IMR-90 (cell line): ENCODE measurements around the gene STAC3. TPM values are rescaled to one million over a fixed set of nuclear protein-coding genes. Genes with fewer than 3 reads are reported as not detected.

Experiments used
- ATAC-seq: fragments of 200-7000 bp; cut with Tn5 transposase; 2 replicates; pipeline ENCODE4 v1.9.1; 2020; ENCODE audit warnings: low read depth, mild to moderate bottlenecking, moderate library complexity
- BruUV-seq: library from RNA; stranded (reverse); fragments of 400-500 nt; replicated peaks from 2 replicates; lab custom pipeline; 2021; lab: Mats Ljungman, UMichigan
- CTCF ChIA-PET: fragments of 300-600 bp; formaldehyde crosslinking; extraction: SDS; loops from one replicate; lab custom pipeline; 2021; ENCODE audit warnings: antibody characterized with exemption; lab: Yijun Ruan, JAX
- POLR2A ChIA-PET: fragments of 300-600 bp; sonication (Branson Sonifier 250); formaldehyde crosslinking; loops from one replicate; lab custom pipeline; 2022; ENCODE audit warnings: antibody characterized with exemption; ENCODE audit not compliant: unreplicated experiment; lab: Charles Lee
- DNase-seq: peaks from one replicate; pipeline ENCODE4 v3.0.0; 2013
- H2AFZ ChIP-seq: replicated peaks from 2 replicates; pipeline ENCODE3; 2013; ENCODE audit warnings: low read length, mild to moderate bottlenecking; ENCODE audit not compliant: poor library complexity
- H2AK5ac ChIP-seq: 2 replicates; pipeline ENCODE4 v1.6.1; 2013; ENCODE audit warnings: low read depth, low read length, inconsistent platforms
- H2AK9ac ChIP-seq: replicated peaks from 2 replicates; pipeline ENCODE3; 2013; ENCODE audit warnings: mild to moderate bottlenecking, low read depth, low read length, moderate library complexity; ENCODE audit not compliant: poor library complexity
- H2BK120ac ChIP-seq: 2 replicates; pipeline ENCODE4 v1.6.1; 2013; ENCODE audit warnings: low read depth, low read length, inconsistent platforms
- H2BK15ac ChIP-seq: 3 replicates; pipeline ENCODE4 v1.6.1; 2013; ENCODE audit warnings: low read depth, low read length, inconsistent platforms
- H2BK20ac ChIP-seq: 2 replicates; pipeline ENCODE4 v1.6.1; 2013; ENCODE audit warnings: low read depth, mild to moderate bottlenecking, inconsistent platforms, low read length, moderate library complexity
- H2BK5ac ChIP-seq: 2 replicates; pipeline ENCODE4 v1.6.1; 2013; ENCODE audit warnings: mild to moderate bottlenecking, low read depth, low read length, inconsistent platforms; ENCODE audit not compliant: poor library complexity, severe bottlenecking
- H3K14ac ChIP-seq: replicated peaks from 2 replicates; pipeline ENCODE4 v1.6.1; 2013; ENCODE audit warnings: low read depth, low read length, inconsistent platforms
- H3K18ac ChIP-seq: 2 replicates; pipeline ENCODE4 v1.6.1; 2013; ENCODE audit warnings: low read depth, low read length, control low read depth
- H3K23ac ChIP-seq: 2 replicates; pipeline ENCODE4 v1.6.1; 2013; ENCODE audit warnings: low read depth, low read length, inconsistent platforms
- H3K27ac ChIP-seq: 2 replicates; pipeline ENCODE4 v1.5.1; 2013; ENCODE audit warnings: mild to moderate bottlenecking, control low read depth, low read length; ENCODE audit not compliant: insufficient read depth
- H3K27me3 ChIP-seq: 2 replicates; pipeline ENCODE4 v1.6.1; 2013; ENCODE audit warnings: low read length; ENCODE audit not compliant: control insufficient read depth, insufficient read depth
- H3K36me3 ChIP-seq: 2 replicates; pipeline ENCODE4 v1.6.1; 2013; ENCODE audit warnings: low read length, mixed read lengths; ENCODE audit not compliant: control insufficient read depth, insufficient read depth
- H3K4ac ChIP-seq: 2 replicates; pipeline ENCODE4 v1.6.1; 2013; ENCODE audit warnings: low read depth, low read length, inconsistent platforms
- H3K4me1 ChIP-seq: 2 replicates; pipeline ENCODE4 v1.6.1; 2013; ENCODE audit warnings: low read length, mixed read lengths; ENCODE audit not compliant: control insufficient read depth, insufficient read depth
- H3K4me2 ChIP-seq: 2 replicates; pipeline ENCODE4 v1.6.1; 2013; ENCODE audit warnings: low read depth, mild to moderate bottlenecking, control low read depth, low read length, moderate library complexity
- H3K4me3 ChIP-seq: 2 replicates; pipeline ENCODE4 v1.5.1; 2013; ENCODE audit warnings: low read depth, mild to moderate bottlenecking, control low read depth, low read length, moderate library complexity; ENCODE audit not compliant: insufficient read depth
- H3K56ac ChIP-seq: 2 replicates; pipeline ENCODE4 v1.6.1; 2013; ENCODE audit warnings: low read length, inconsistent platforms; ENCODE audit not compliant: insufficient read depth; ENCODE audit errors: extremely low read depth
- H3K79me1 ChIP-seq, 2 experiments: 2 replicates each; pipeline ENCODE4 v1.6.1; 2013; ENCODE audit warnings: low read length in 2 of 2, inconsistent platforms in 1 of 2, low read depth in 1 of 2
- H3K9ac ChIP-seq: 2 replicates; pipeline ENCODE4 v1.6.1; 2013; ENCODE audit warnings: low read depth, low read length, control low read depth
- H3K9me1 ChIP-seq: 2 replicates; pipeline ENCODE4 v1.6.1; 2013; ENCODE audit warnings: low read length, inconsistent platforms; ENCODE audit not compliant: insufficient read depth
- H3K9me3 ChIP-seq: 2 replicates; pipeline ENCODE4 v1.6.1; 2013; ENCODE audit warnings: low read length; ENCODE audit not compliant: control insufficient read depth, insufficient read depth
- H4K20me1 ChIP-seq: 2 replicates; pipeline ENCODE4 v1.6.1; 2013; ENCODE audit warnings: low read length, inconsistent platforms; ENCODE audit not compliant: insufficient read depth
- H4K5ac ChIP-seq: 2 replicates; pipeline ENCODE4 v1.6.1; 2013; ENCODE audit warnings: mild to moderate bottlenecking, low read depth, low read length, control low read depth
- H4K8ac ChIP-seq, 2 experiments: 2 replicates each; pipeline ENCODE4 v1.6.1; 2013; ENCODE audit warnings: low read depth in 2 of 2, low read length in 2 of 2, control low read depth in 1 of 2, inconsistent platforms in 1 of 2
- H4K91ac ChIP-seq: 2 replicates; pipeline ENCODE4 v1.6.1; 2013; ENCODE audit warnings: low read depth, low read length, inconsistent platforms; ENCODE audit not compliant: insufficient read depth
- BHLHE40 ChIP-seq: fragments of 150-350 bp; IDR thresholded peaks from 2 replicates; pipeline ENCODE4 v1.6.1; 2016; ENCODE audit warnings: mild to moderate bottlenecking, low read depth, low read length
- CEBPB ChIP-seq: IDR thresholded peaks from 2 replicates; pipeline ENCODE4 v1.6.1; 2012; ENCODE audit warnings: low read depth, low read length, improper control_type of control experiment
- CHD1 ChIP-seq: IDR thresholded peaks from 2 replicates; pipeline ENCODE4 v1.6.1; 2012; ENCODE audit warnings: low read depth, low read length, improper control_type of control experiment
- FOS ChIP-seq: fragments of 150-350 bp; IDR thresholded peaks from 2 replicates; pipeline ENCODE4 v1.6.1; 2016; ENCODE audit warnings: low read depth, low read length
- MAFK ChIP-seq: IDR thresholded peaks from 2 replicates; pipeline ENCODE4 v1.6.1; 2012; ENCODE audit warnings: low read depth, low read length, improper control_type of control experiment
- MAZ ChIP-seq: IDR thresholded peaks from 2 replicates; pipeline ENCODE4 v1.6.1; 2012; ENCODE audit warnings: low read depth, mild to moderate bottlenecking, low read length, improper control_type of control experiment, moderate library complexity, borderline replicate concordance
- MXI1 ChIP-seq: IDR thresholded peaks from 2 replicates; pipeline ENCODE4 v1.6.1; 2012; ENCODE audit warnings: low read depth, mild to moderate bottlenecking, low read length, moderate library complexity, borderline replicate concordance
- NFE2L2 ChIP-seq: fragments of 150-350 bp; IDR thresholded peaks from 2 replicates; pipeline ENCODE4 v1.6.1; 2016; ENCODE audit warnings: low read depth, mild to moderate bottlenecking, low read length
- POLR2A ChIP-seq: IDR thresholded peaks from 2 replicates; pipeline ENCODE4 v1.6.1; 2012; ENCODE audit warnings: mild to moderate bottlenecking, low read depth, low read length
- RAD21 ChIP-seq: IDR thresholded peaks from 2 replicates; pipeline ENCODE4 v1.6.1; 2012; ENCODE audit warnings: low read length, improper control_type of control experiment
- RCOR1 ChIP-seq: IDR thresholded peaks from 2 replicates; pipeline ENCODE4 v1.6.1; 2012; ENCODE audit warnings: mild to moderate bottlenecking, low read length, improper control_type of control experiment; ENCODE audit not compliant: insufficient replicate concordance
- RFX5 ChIP-seq: IDR thresholded peaks from 2 replicates; pipeline ENCODE4 v1.8.0; 2012; ENCODE audit warnings: low read depth, mild to moderate bottlenecking, low read length, moderate library complexity
- SMC3 ChIP-seq: fragments of 150-350 bp; IDR thresholded peaks from 2 replicates; pipeline ENCODE4 v1.6.1; 2016; ENCODE audit warnings: low read depth, mild to moderate bottlenecking, antibody characterized with exemption, low read length, moderate library complexity
- WGBS, 2 experiments: methylation state at CpG; one replicate each; pipeline versions ENCODE4 v1.1.5 to v1.1.7; 2013; ENCODE audit warnings: missing lambda C conversion rate in 2 of 2; ENCODE audit not compliant: insufficient read length in 1 of 2; ENCODE audit errors: extremely low coverage in 2 of 2; 5-methylcytosine and 5-hydroxymethylcytosine counted together
- dilution Hi-C: fragments of 300-500 bp; cut with HindIII; formaldehyde crosslinking; loops from one replicate; pipeline ENCODE4 v1.14.3; 2018; ENCODE audit warnings: low sequenced_read_pairs; ENCODE audit not compliant: unreplicated experiment
- in situ Hi-C: fragments of 300-500 bp; cut with MboI; formaldehyde crosslinking; loops from 3 replicates; pipeline ENCODE4 v1.14.3; 2019; ENCODE audit warnings: low sequenced_read_pairs, inconsistent platforms, mixed read lengths
- intact Hi-C: fragments of 100-400 bp; cut with micrococcal nuclease; formaldehyde crosslinking; loops from 2 replicates; pipeline ENCODE4 v1.10.0; 2022
- polyA plus RNA-seq, 3 experiments: library from polyadenylated mRNA; depleted of rRNA; stranded (reverse); fragments of >200 nt; gene quantifications; 2 replicates each; pipeline ENCODE4 v1.2.3, GENCODE V29; 2012; ENCODE audit warnings: low replicate concordance in 1 of 3
- total RNA-seq: library from RNA; depleted of rRNA; stranded (reverse); fragments of >200 nt; gene quantifications from 2 replicates; pipeline ENCODE4 v1.2.3, GENCODE V29; 2012
- TF ChIP-seq, protein P1 (sequence below): fragments of 150-350 bp; IDR thresholded peaks from 2 replicates; pipeline ENCODE4 v1.6.1; 2016; ENCODE audit warnings: low read depth, mild to moderate bottlenecking, low read length, moderate library complexity, borderline replicate concordance
- TF ChIP-seq, protein P2 (sequence below): conservative IDR thresholded peaks from 2 replicates; pipeline ENCODE4 v1.5.1; 2012; ENCODE audit warnings: mild to moderate bottlenecking, low read depth, low read length, improper control_type of control experiment

STAC3 gene
- total and polyA plus RNA-seq, 2 of the 4 experiments (the other 2 are of a cell fraction): 0.18 to 0.67 TPM

DNA sequence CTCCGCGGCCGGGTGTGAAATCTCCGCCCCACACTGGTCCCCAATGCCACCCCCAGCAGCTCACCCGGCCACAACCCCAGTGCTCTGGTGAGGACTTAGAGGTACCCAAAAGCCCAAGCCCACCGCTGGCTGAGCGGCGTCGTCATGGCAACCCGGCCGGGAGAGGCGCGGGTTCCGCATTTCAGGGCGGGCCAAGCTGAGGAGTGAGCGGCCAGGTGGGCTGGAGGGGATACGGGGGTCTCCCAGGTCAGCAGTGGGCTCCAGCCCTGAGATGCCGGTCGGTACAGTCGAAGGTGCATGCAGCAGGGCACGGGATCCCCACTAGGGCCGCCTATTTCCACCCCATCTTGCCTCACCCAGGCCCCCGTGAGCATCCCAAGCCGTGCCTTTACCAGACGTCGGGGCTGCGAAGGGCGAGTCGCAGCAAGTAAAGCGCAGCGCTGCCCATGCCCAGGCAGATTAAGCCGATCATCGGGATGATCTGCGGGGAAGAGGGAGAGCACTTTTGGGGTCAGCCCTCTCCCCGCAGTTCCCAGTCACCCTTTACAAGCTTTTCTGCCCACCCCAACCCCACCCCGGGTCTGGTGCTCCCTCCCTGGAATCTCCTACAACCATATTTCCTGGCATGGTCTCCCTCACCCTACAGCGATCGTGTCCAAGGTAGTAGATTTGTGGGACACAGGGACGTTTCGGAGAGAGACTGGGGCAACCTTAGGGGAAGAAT, 14.6 kb downstream of the STAC3 start:
- WGBS, 2 experiments: 56% methylated on average over 21 of the region's 40 CpGs; no CpG with 5 or more reads in 1 of the 2 experiments
- ChIA-PET POLR2A (interaction anchor here (0.6 kb wide), 1 partner anchor 23 kb away, joined by 12 read pairs; no protein-coding TSS in a partner anchor), CTCF (no interaction called here)
- no peak overlapping the region for H3K4ac ChIP-seq
- ATAC-seq (no peak), DNase-seq (no peak)
- H3K27me3 ChIP-seq: no peaks in the 10 kb centered on the region
- peak overlapping the region; percentile 5; the same call in 1 of the 2 replicates for H3K9ac ChIP-seq
- no peak overlapping the region for H4K5ac ChIP-seq
- H4K8ac ChIP-seq: no peak overlapping the region
- no peak overlapping the region for H2AFZ ChIP-seq
- no TSS peak for BruUV-seq
- peaks cover 17% of the 10 kb centered on the region for H3K9me1 ChIP-seq
- no peak overlapping the region for H3K56ac ChIP-seq
- dilution Hi-C loops (no loop called here), in situ Hi-C loops (no loop called here), intact Hi-C loops (loop anchor here (5.0 kb wide), 1 partner anchor 169 kb away; no protein-coding TSS in a partner anchor)
- peaks cover 40% of the 10 kb centered on the region for H4K20me1 ChIP-seq
- no peak overlapping the region for H2AK9ac ChIP-seq
- H3K9me3 ChIP-seq: no peaks in the 10 kb centered on the region
- no peak overlapping the region for H3K18ac ChIP-seq
- peaks cover 15% of the 10 kb centered on the region for H3K4me1 ChIP-seq
- no peak overlapping the region for H3K4me2 ChIP-seq
- H2BK120ac ChIP-seq: no peak overlapping the region
- H3K23ac ChIP-seq: no peak overlapping the region
- peaks cover 38% of the 10 kb centered on the region for H3K36me3 ChIP-seq
- peaks cover 15 to 40% of the 10 kb centered on the region in 2 experiments for H3K79me1 ChIP-seq
- H4K91ac ChIP-seq: no peak overlapping the region
- no peak overlapping the region for H3K27ac ChIP-seq
- no peak overlapping the region for H2BK20ac ChIP-seq
- no peak overlapping the region for H2BK15ac ChIP-seq
- no peak overlapping the region for H3K4me3 ChIP-seq
- no peak overlapping the region for H3K14ac ChIP-seq
- H2BK5ac ChIP-seq: no peak overlapping the region
- H2AK5ac ChIP-seq: no peak overlapping the region
- TF ChIP-seq POLR2A (no peak), RAD21 (no peak), BHLHE40 (no peak), RFX5 (no peak), CEBPB (no peak), CHD1 (no peak), RCOR1 (no peak), MAZ (no peak), SMC3 (no peak), NFE2L2 (no peak), MAFK (no peak), FOS (no peak), MXI1 (no peak)
- TF ChIP-seq, protein P1, sequence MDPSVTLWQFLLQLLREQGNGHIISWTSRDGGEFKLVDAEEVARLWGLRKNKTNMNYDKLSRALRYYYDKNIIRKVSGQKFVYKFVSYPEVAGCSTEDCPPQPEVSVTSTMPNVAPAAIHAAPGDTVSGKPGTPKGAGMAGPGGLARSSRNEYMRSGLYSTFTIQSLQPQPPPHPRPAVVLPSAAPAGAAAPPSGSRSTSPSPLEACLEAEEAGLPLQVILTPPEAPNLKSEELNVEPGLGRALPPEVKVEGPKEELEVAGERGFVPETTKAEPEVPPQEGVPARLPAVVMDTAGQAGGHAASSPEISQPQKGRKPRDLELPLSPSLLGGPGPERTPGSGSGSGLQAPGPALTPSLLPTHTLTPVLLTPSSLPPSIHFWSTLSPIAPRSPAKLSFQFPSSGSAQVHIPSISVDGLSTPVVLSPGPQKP: no peak
- TF ChIP-seq, protein P2, sequence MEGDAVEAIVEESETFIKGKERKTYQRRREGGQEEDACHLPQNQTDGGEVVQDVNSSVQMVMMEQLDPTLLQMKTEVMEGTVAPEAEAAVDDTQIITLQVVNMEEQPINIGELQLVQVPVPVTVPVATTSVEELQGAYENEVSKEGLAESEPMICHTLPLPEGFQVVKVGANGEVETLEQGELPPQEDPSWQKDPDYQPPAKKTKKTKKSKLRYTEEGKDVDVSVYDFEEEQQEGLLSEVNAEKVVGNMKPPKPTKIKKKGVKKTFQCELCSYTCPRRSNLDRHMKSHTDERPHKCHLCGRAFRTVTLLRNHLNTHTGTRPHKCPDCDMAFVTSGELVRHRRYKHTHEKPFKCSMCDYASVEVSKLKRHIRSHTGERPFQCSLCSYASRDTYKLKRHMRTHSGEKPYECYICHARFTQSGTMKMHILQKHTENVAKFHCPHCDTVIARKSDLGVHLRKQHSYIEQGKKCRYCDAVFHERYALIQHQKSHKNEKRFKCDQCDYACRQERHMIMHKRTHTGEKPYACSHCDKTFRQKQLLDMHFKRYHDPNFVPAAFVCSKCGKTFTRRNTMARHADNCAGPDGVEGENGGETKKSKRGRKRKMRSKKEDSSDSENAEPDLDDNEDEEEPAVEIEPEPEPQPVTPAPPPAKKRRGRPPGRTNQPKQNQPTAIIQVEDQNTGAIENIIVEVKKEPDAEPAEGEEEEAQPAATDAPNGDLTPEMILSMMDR: no peak
